Testis (tissue), 3 donors: ENCODE results near the gene SLC51B. TPM values are rescaled to one million over a fixed set of nuclear protein-coding genes. Genes with fewer than 3 reads are reported as not detected.
A peak's percentile ranks its signal among the peaks of the same experiment; 100 is the strongest.

ENCODE experiments used
- DNase-seq: peaks from one replicate; pipeline ENCODE4 v3.0.0-alpha.2; 2019
- H3K27ac ChIP-seq, 2 donors: fragments of 200-600 bp; sonication (generic); one replicate each; pipeline ENCODE4 v1.5.1; 2019
- H3K27me3 ChIP-seq: fragments of 200-600 bp; sonication (generic); one replicate; pipeline ENCODE4 v1.5.1; 2019
- H3K36me3 ChIP-seq: fragments of 200-600 bp; sonication (generic); one replicate; pipeline ENCODE4 v1.5.1; 2017; ENCODE audit warnings: low read depth; ENCODE audit errors: missing control alignments
- H3K4me1 ChIP-seq: fragments of 200-600 bp; sonication (generic); one replicate; pipeline ENCODE4 v1.5.1; 2019
- H3K4me3 ChIP-seq, 2 donors: fragments of 200-600 bp; sonication (generic); one replicate each; pipeline ENCODE4 v1.5.1; 2017 to 2019
- H3K9me3 ChIP-seq: fragments of 200-600 bp; sonication (generic); one replicate; pipeline ENCODE4 v1.5.1; 2017
- CTCF ChIP-seq, 3 experiments: fragments of 450-650 bp in 2 of 3; fragments of 200-600 bp in 1 of 3; sonication (generic) in 1 of 3; IDR thresholded peaks; one replicate each; pipeline ENCODE4 v1.5.1; 2016 to 2019; ENCODE audit warnings: antibody characterized with exemption in 3 of 3, mild to moderate bottlenecking in 2 of 3, moderate library complexity in 1 of 3
- POLR2A ChIP-seq: fragments of 450-650 bp; IDR thresholded peaks from one replicate; pipeline ENCODE4 v1.6.1; 2017; ENCODE audit warnings: antibody characterized with exemption, mild to moderate bottlenecking, moderate library complexity
- WGBS, 2 donors: methylation state at CpG; one replicate each; pipeline ENCODE4 v1.1.5; 2018; 5-methylcytosine and 5-hydroxymethylcytosine counted together
- intact Hi-C: fragments of 100-400 bp; cut with DNase I; formaldehyde crosslinking; loops from one replicate; pipeline ENCODE4 v1.15.1; 2023; ENCODE audit warnings: low total_unique reads
- polyA plus RNA-seq: library from polyadenylated mRNA; stranded (reverse); fragments of 350-450 nt; fragmentation: Illumina TruSeq; extraction: RNeasy Lipid Tissue Mini Kit (QIAGEN cat#74804); gene quantifications from one replicate; pipeline ENCODE4 v1.2.3, GENCODE V29; 2014; ENCODE audit warnings: low read depth, low replicate concordance; ENCODE audit not compliant: insufficient read depth
- total RNA-seq, 2 donors: library from RNA; depleted of rRNA; stranded (reverse); fragments of >200 nt; gene quantifications; one replicate each; pipeline ENCODE4 v1.2.3, GENCODE V29; 2016

The SLC51B gene
- total and polyA plus RNA-seq, 3 donors from 2014 or later, result 1.1 to 13.6 (median 3.8) TPM

GRCh38 chr15:65026756-65027155, 18.4 kb upstream of the SLC51B start:
- Histone ChIP-seq H3K4me3 (no peak overlapping the region), H3K36me3 (no peaks in the 10 kb centered on the region), H3K27me3 (no peaks in the 10 kb centered on the region), H3K4me1 (peaks cover 4% of the 10 kb centered on the region), H3K9me3 (no peaks in the 10 kb centered on the region), H3K27ac (no peak overlapping the region)
- intact Hi-C loops, result no loop called here
- TF ChIP-seq POLR2A (no peak), CTCF (IDR thresholded peaks at IDR 0.05) (no peak)
- DNase-seq, result no peak
- 90 to 92% methylated on average over 6 of the region's 6 CpGs for WGBS, 2 donors

GRCh38 chr15:65027593-65027992, 17.6 kb upstream of the SLC51B start:
- H3K27ac ChIP-seq, result no peak overlapping the region
- no peaks in the 10 kb centered on the region for H3K9me3 ChIP-seq
- H3K27me3 ChIP-seq, result no peaks in the 10 kb centered on the region
- no peak overlapping the region for H3K4me3 ChIP-seq
- no peak for DNase-seq
- TF ChIP-seq CTCF (IDR thresholded peaks at IDR 0.05) (no peak), POLR2A (no peak)
- intact Hi-C loops, result no loop called here
- H3K36me3 ChIP-seq, result no peaks in the 10 kb centered on the region
- 63 to 81% methylated on average over 1 of the region's 1 CpG for WGBS, 2 donors
- H3K4me1 ChIP-seq, result peaks cover 4% of the 10 kb centered on the region

- TF ChIP-seq POLR2A, result no peak
- no peak for TF ChIP-seq CTCF (IDR thresholded peaks at IDR 0.05)
- intact Hi-C loops, result no loop called here
- DNase-seq, result no peak
- Histone ChIP-seq H3K4me3 (peak overlapping the region; percentile 90 to 96), H3K9me3 (no peaks in the 10 kb centered on the region), H3K36me3 (no peaks in the 10 kb centered on the region), H3K4me1 (peaks cover 4% of the 10 kb centered on the region), H3K27ac (no peak overlapping the region), H3K27me3 (no peaks in the 10 kb centered on the region)
- WGBS, 2 donors, result 42 to 49% methylated on average over 10 of the region's 10 CpGs
These were observed 16.8 kb upstream of the SLC51B start for GRCh38 chr15:65028338-65028737.

- H3K4me1 ChIP-seq, result peaks cover 4% of the 10 kb centered on the region
- H3K36me3 ChIP-seq, result no peaks in the 10 kb centered on the region
- no peaks in the 10 kb centered on the region for H3K27me3 ChIP-seq
- no peaks in the 10 kb centered on the region for H3K9me3 ChIP-seq
- H3K4me3 ChIP-seq, result peak within 1 kb of the TSS; percentile 90 to 96
- intact Hi-C loops, result no loop called here
- TF ChIP-seq CTCF (IDR thresholded peaks at IDR 0.05), result no peak
- TF ChIP-seq POLR2A, result peak; percentile 68
- peak within 1 kb of the TSS; percentile 6 to 63 for H3K27ac ChIP-seq
- DNase-seq, result peak; percentile 95
- WGBS, 2 donors, result 0 to 1% methylated on average over 31 to 68 of the region's 73 CpGs
These were observed 16.1 kb upstream of the SLC51B start, which contains the start of gene MTFMT for GRCh38 chr15:65028921-65029735. Gene MTFMT (minus strand): TSS chr15:65029639. CDS start chr15:65029613, 26 bp downstream.
